ENCODE data around the gene KCTD14. TPM values are rescaled to one million over a fixed set of nuclear protein-coding genes. Genes with fewer than 3 reads are reported as not detected.

The KCTD14 gene
- total and polyA plus RNA-seq, 12 donors, result 9.5 to 84.7 (median 27.8) TPM

- intact Hi-C loops (cut with DNase I), result no loop called here
- no peak for DNase-seq
- TF ChIP-seq CTCF (IDR thresholded peaks at IDR 0.05) (no peak), POLR2A (IDR thresholded peaks at IDR 0.05) (no peak)
- H3K36me3 ChIP-seq (replicated peaks in 1 of 2), result no peaks in the 10 kb centered on the region
- WGBS, 4 donors, result 83 to 89% (median 88%) methylated on average over 2 of the region's 2 CpGs
- H3K27ac ChIP-seq, result no peak overlapping the region
- no peaks in the 10 kb centered on the region for H3K27me3 ChIP-seq
- no peak overlapping the region for H3K4me3 ChIP-seq
- H3K4me1 ChIP-seq (replicated peaks in 1 of 2), result no peaks in the 10 kb centered on the region
- no peaks in the 10 kb centered on the region for H3K9me3 ChIP-seq (replicated peaks in 1 of 3)
Measured at GRCh38 chr11:77966338-77966737, 56.7 kb downstream of the KCTD14 start.

Other genes starting within 250 kb of the KCTD14 start
- gene RSF1, start 202.6 kb downstream of the KCTD14 start, total RNA-seq, result 100 to 1,000 TPM in 2 of 9 donors, 10 to 100 TPM in 7; 39.6 to 108 (median 71.7) TPM
- 10 to 100 TPM; 12.7 to 82.9 (median 34.0) TPM for gene RSF1, start 202.6 kb downstream of the KCTD14 start, polyA plus RNA-seq
- gene AAMDC, start 202.1 kb downstream of the KCTD14 start, total RNA-seq, result 100 to 1,000 TPM in 7 of 9 donors, 10 to 100 TPM in 2; 85.6 to 339 (median 136) TPM
- gene AAMDC, start 202.1 kb downstream of the KCTD14 start, polyA plus RNA-seq, result 100 to 1,000 TPM; 197 to 581 (median 270) TPM
- gene INTS4, start 28.6 kb downstream of the KCTD14 start, total RNA-seq, result 10 to 100 TPM; 17.8 to 69.6 (median 39.5) TPM
- gene INTS4, start 28.6 kb downstream of the KCTD14 start, polyA plus RNA-seq, result 10 to 100 TPM; 34.4 to 37.3 (median 36.5) TPM
- gene THRSP, start 40.6 kb upstream of the KCTD14 start, total RNA-seq, result 10 to 100 TPM in 1 of 9 donors, 1 to 10 TPM in 3, under 1 TPM in 4, not detected in 1; 0.22 to 16.6 (median 1.1) TPM
- 10 to 100 TPM in 1 of 3 donors, 1 to 10 TPM in 1, under 1 TPM in 1; 0.77 to 64.5 (median 4.2) TPM for gene THRSP, start 40.6 kb upstream of the KCTD14 start, polyA plus RNA-seq
- gene NDUFC2, start 56.6 kb upstream of the KCTD14 start, total RNA-seq, result 100 to 1,000 TPM; 259 to 487 (median 380) TPM
- 100 to 1,000 TPM in 2 of 3 donors, 10 to 100 TPM in 1; 75.4 to 200 (median 139) TPM for gene NDUFC2, start 56.6 kb upstream of the KCTD14 start, polyA plus RNA-seq
- 10 to 100 TPM; 28.9 to 64.0 (median 49.2) TPM for gene ALG8, start 116.3 kb upstream of the KCTD14 start, total RNA-seq
- gene ALG8, start 116.3 kb upstream of the KCTD14 start, polyA plus RNA-seq, result 100 to 1,000 TPM in 2 of 3 donors, 10 to 100 TPM in 1; 92.1 to 129 (median 119) TPM
- 10 to 100 TPM; 17.0 to 32.9 (median 28.3) TPM for gene KCTD21, start 165.3 kb upstream of the KCTD14 start, total RNA-seq
- gene KCTD21, start 165.3 kb upstream of the KCTD14 start, polyA plus RNA-seq, result 10 to 100 TPM in 2 of 3 donors, 1 to 10 TPM in 1; 9.3 to 54.0 (median 11.7) TPM
- 10 to 100 TPM; 13.6 to 47.9 (median 34.0) TPM for gene USP35, start 165.6 kb upstream of the KCTD14 start, total RNA-seq
- 10 to 100 TPM; 16.5 to 75.9 (median 30.1) TPM for gene USP35, start 165.6 kb upstream of the KCTD14 start, polyA plus RNA-seq

Data from adrenal gland (tissue), 12 donors.